T-helper 17 cell (primary cell): ENCODE results near the gene ADGRD2. TPM values are rescaled to one million over a fixed set of nuclear protein-coding genes. Genes with fewer than 3 reads are reported as not detected.
"Not testable (repeated sequence)": the region's sequence is repeated elsewhere in the genome, so short reads cannot be mapped to it uniquely, and the experiment has no call there.

Experiments used
- ATAC-seq: fragments of 150-1000 bp; cut with Tn5 transposase; 2 replicates; pipeline ENCODE4 v1.10.0; 2021; ENCODE audit warnings: mild to moderate bottlenecking, moderate library complexity
- DNase-seq, 3 donors: peaks; one replicate each; pipeline versions ENCODE4 v3.0.0 to v3.0.0-alpha.2; 2020 to 2021
- H3K9me3 ChIP-seq: one replicate; pipeline ENCODE4 v1.7.0; 2013; ENCODE audit warnings: low read length, mild to moderate bottlenecking; ENCODE audit not compliant: control insufficient read depth, poor library complexity, severe bottlenecking
- H3K27ac Mint-ChIP-seq: one replicate; pipeline ENCODE4 v1.8.0; 2022; ENCODE audit warnings: mild to moderate bottlenecking, moderate library complexity, mixed read lengths
- H3K27me3 Mint-ChIP-seq: one replicate; pipeline ENCODE4 v1.8.0; 2022; ENCODE audit warnings: mixed read lengths
- H3K36me3 Mint-ChIP-seq: one replicate; pipeline ENCODE4 v1.8.0; 2022; ENCODE audit warnings: low read depth, mixed read lengths
- H3K4me1 Mint-ChIP-seq: one replicate; pipeline ENCODE4 v1.8.0; 2022; ENCODE audit warnings: mild to moderate bottlenecking, mixed read lengths
- H3K4me3 Mint-ChIP-seq: one replicate; pipeline ENCODE4 v1.8.0; 2022; ENCODE audit warnings: mild to moderate bottlenecking, moderate library complexity, mixed read lengths
- total RNA-seq, 4 donors: library from RNA in 2 of 4; stranded (reverse) in 2 of 4; gene quantifications; one replicate each; pipeline ENCODE4 v1.2.3 and lab custom pipeline; 2022 to 2026

ADGRD2 gene
- total RNA-seq, 2 donors from 2014 or later: not detected

GRCh38 chr9:124423591-124423990 lies 26.7 kb upstream of the ADGRD2 start:
- peaks cover 9% of the 10 kb centered on the region for H3K4me1 Mint-ChIP-seq
- no peak overlapping the region for H3K4me3 Mint-ChIP-seq
- ATAC-seq: no peak
- H3K36me3 Mint-ChIP-seq: no peaks in the 10 kb centered on the region
- peaks cover 19% of the 10 kb centered on the region for H3K27me3 Mint-ChIP-seq
- H3K9me3 ChIP-seq: no peaks in the 10 kb centered on the region
- no peak overlapping the region for H3K27ac Mint-ChIP-seq
- no peak for DNase-seq

- not testable (repeated sequence) for H3K9me3 ChIP-seq, DNase-seq, H3K36me3 Mint-ChIP-seq, H3K27ac Mint-ChIP-seq, H3K4me1 Mint-ChIP-seq, H3K4me3 Mint-ChIP-seq, ATAC-seq
- peaks cover 19% of the 10 kb centered on the region for H3K27me3 Mint-ChIP-seq
These were observed 24.5 kb upstream of the ADGRD2 start for GRCh38 chr9:124425733-124426132.

- ATAC-seq (no peak), DNase-seq (no peak)
- Mint-ChIP-seq H3K4me3 (no peak overlapping the region), H3K36me3 (no peaks in the 10 kb centered on the region), H3K4me1 (peaks cover 7% of the 10 kb centered on the region), H3K27ac (no peak overlapping the region), H3K27me3 (peaks cover 19% of the 10 kb centered on the region)
- no peaks in the 10 kb centered on the region for H3K9me3 ChIP-seq
These were observed 23.9 kb upstream of the ADGRD2 start for GRCh38 chr9:124426361-124426760.

GRCh38 chr9:124427281-124427680 lies 23.0 kb upstream of the ADGRD2 start:
- Mint-ChIP-seq H3K27me3 (peaks cover 15% of the 10 kb centered on the region), H3K4me3 (no peak overlapping the region), H3K36me3 (no peaks in the 10 kb centered on the region)

GRCh38 chr9:124428751-124429529 lies 21.3 kb upstream of the ADGRD2 start:
- no peaks in the 10 kb centered on the region for H3K36me3 Mint-ChIP-seq
- H3K27me3 Mint-ChIP-seq: peaks cover 8% of the 10 kb centered on the region
- H3K4me3 Mint-ChIP-seq: no peak overlapping the region
- H3K4me1 Mint-ChIP-seq: peaks cover under 1% of the 10 kb centered on the region
- ATAC-seq: no peak
- H3K9me3 ChIP-seq: no peaks in the 10 kb centered on the region
- no peak for DNase-seq
- no peak overlapping the region for H3K27ac Mint-ChIP-seq

More at GRCh38 chr9:124427281-124427680, 23.0 kb upstream of the ADGRD2 start:
- H3K9me3 ChIP-seq: no peaks in the 10 kb centered on the region
- no peak for DNase-seq
- Mint-ChIP-seq H3K27ac (no peak overlapping the region), H3K4me1 (peaks cover 4% of the 10 kb centered on the region)
- no peak for ATAC-seq

GRCh38 chr9:124429530-124429867 lies 20.8 kb upstream of the ADGRD2 start:
- no peaks in the 10 kb centered on the region for H3K9me3 ChIP-seq
- H3K4me1 Mint-ChIP-seq: no peaks in the 10 kb centered on the region
- peaks cover 4% of the 10 kb centered on the region for H3K27me3 Mint-ChIP-seq
- no peak for DNase-seq
- no peak overlapping the region for H3K27ac Mint-ChIP-seq
- no peak overlapping the region for H3K4me3 Mint-ChIP-seq
- ATAC-seq: no peak
- H3K36me3 Mint-ChIP-seq: no peaks in the 10 kb centered on the region

- Mint-ChIP-seq H3K4me3 (no peak overlapping the region), H3K27ac (no peak overlapping the region), H3K4me1 (no peaks in the 10 kb centered on the region), H3K27me3 (peaks cover 18% of the 10 kb centered on the region), H3K36me3 (no peaks in the 10 kb centered on the region)
- no peak for ATAC-seq
- no peaks in the 10 kb centered on the region for H3K9me3 ChIP-seq
- no peak for DNase-seq
These were observed 13.9 kb upstream of the ADGRD2 start for GRCh38 chr9:124436320-124436719.

GRCh38 chr9:124437086-124437485 lies 13.2 kb upstream of the ADGRD2 start:
- no peaks in the 10 kb centered on the region for H3K9me3 ChIP-seq
- Mint-ChIP-seq H3K27me3 (peaks cover 24% of the 10 kb centered on the region), H3K27ac (no peak overlapping the region), H3K36me3 (peaks cover 2% of the 10 kb centered on the region), H3K4me1 (no peaks in the 10 kb centered on the region), H3K4me3 (no peak overlapping the region)
- no peak for ATAC-seq
- DNase-seq: no peak

GRCh38 chr9:124438091-124438490 lies 12.2 kb upstream of the ADGRD2 start:
- Mint-ChIP-seq H3K27me3 (peaks cover 32% of the 10 kb centered on the region), H3K36me3 (peaks cover 2% of the 10 kb centered on the region), H3K27ac (no peak overlapping the region), H3K4me1 (no peaks in the 10 kb centered on the region), H3K4me3 (no peak overlapping the region)
- DNase-seq (no peak), ATAC-seq (no peak)
- peaks cover 2% of the 10 kb centered on the region for H3K9me3 ChIP-seq

- H3K4me3 Mint-ChIP-seq: no peak overlapping the region
- H3K4me1 Mint-ChIP-seq: no peaks in the 10 kb centered on the region
- peaks cover 28% of the 10 kb centered on the region for H3K27me3 Mint-ChIP-seq
- no peak for DNase-seq
- ATAC-seq: no peak
- H3K27ac Mint-ChIP-seq: no peak overlapping the region
- H3K36me3 Mint-ChIP-seq: peaks cover 2% of the 10 kb centered on the region
- peaks cover 2% of the 10 kb centered on the region for H3K9me3 ChIP-seq
These were observed 11.2 kb upstream of the ADGRD2 start for GRCh38 chr9:124439086-124439485.

- Mint-ChIP-seq H3K27ac (no peak overlapping the region), H3K4me1 (no peaks in the 10 kb centered on the region), H3K27me3 (peaks cover 28% of the 10 kb centered on the region), H3K36me3 (peaks cover 2% of the 10 kb centered on the region), H3K4me3 (no peak overlapping the region)
- H3K9me3 ChIP-seq: peaks cover 2% of the 10 kb centered on the region
- DNase-seq (no peak), ATAC-seq (no peak)
These were observed 10.5 kb upstream of the ADGRD2 start for GRCh38 chr9:124439686-124440243.

GRCh38 chr9:124440786-124441185 lies 9.5 kb upstream of the ADGRD2 start:
- H3K4me3 Mint-ChIP-seq: no peak overlapping the region
- H3K27ac Mint-ChIP-seq: no peak overlapping the region
- peaks cover 28% of the 10 kb centered on the region for H3K27me3 Mint-ChIP-seq

GRCh38 chr9:124441291-124441690 lies 9.0 kb upstream of the ADGRD2 start:
- H3K27me3 Mint-ChIP-seq: peaks cover 28% of the 10 kb centered on the region
- peaks cover 2% of the 10 kb centered on the region for H3K9me3 ChIP-seq
- H3K36me3 Mint-ChIP-seq: peaks cover 2% of the 10 kb centered on the region
- ATAC-seq (no peak), DNase-seq (no peak)
- H3K27ac Mint-ChIP-seq: no peak overlapping the region
- no peak overlapping the region for H3K4me3 Mint-ChIP-seq
- no peaks in the 10 kb centered on the region for H3K4me1 Mint-ChIP-seq

More at GRCh38 chr9:124440786-124441185, 9.5 kb upstream of the ADGRD2 start:
- DNase-seq: no peak
- Mint-ChIP-seq H3K4me1 (no peaks in the 10 kb centered on the region), H3K36me3 (peaks cover 2% of the 10 kb centered on the region)
- ATAC-seq: no peak
- peaks cover 2% of the 10 kb centered on the region for H3K9me3 ChIP-seq

GRCh38 chr9:124442379-124442778 lies 7.9 kb upstream of the ADGRD2 start:
- Mint-ChIP-seq H3K27ac (no peak overlapping the region), H3K4me1 (no peaks in the 10 kb centered on the region), H3K4me3 (no peak overlapping the region), H3K36me3 (peaks cover 2% of the 10 kb centered on the region), H3K27me3 (peaks cover 32% of the 10 kb centered on the region)
- H3K9me3 ChIP-seq: peaks cover 2% of the 10 kb centered on the region
- DNase-seq: no peak
- no peak for ATAC-seq
